RCC 7860 (cell line): ENCODE data around the gene PLXNC1.

Experiments
- DNase-seq: peaks from one replicate; pipeline ENCODE4 v3.0.0-alpha.2; 2015; ENCODE audit warnings: low spot score
- FAIRE-seq: peaks from 2 replicates; lab custom pipeline; 2012; peaks lifted over from hg19 to GRCh38; lab: Jason Lieb, UNC

PLXNC1 gene

GRCh38 chr12:94157181-94157580 is 8.8 kb downstream of the PLXNC1 start:
- no peak for FAIRE-seq
- no peak for DNase-seq

GRCh38 chr12:94157981-94158411 is 9.6 kb downstream of the PLXNC1 start:
- no peak for FAIRE-seq
- no peak for DNase-seq

GRCh38 chr12:94158666-94159065 is 10.3 kb downstream of the PLXNC1 start:
- DNase-seq (no peak), FAIRE-seq (no peak)

GRCh38 chr12:94162108-94162507 is 13.7 kb downstream of the PLXNC1 start:
- FAIRE-seq = no peak
- no peak for DNase-seq

- DNase-seq (no peak), FAIRE-seq (no peak)
Measured at GRCh38 chr12:94163850-94164249, 15.5 kb downstream of the PLXNC1 start.

- DNase-seq (no peak), FAIRE-seq (no peak)
Measured at GRCh38 chr12:94165138-94165537, 16.8 kb downstream of the PLXNC1 start.

- FAIRE-seq (no peak), DNase-seq (no peak)
Measured at GRCh38 chr12:94165670-94166364, 17.4 kb downstream of the PLXNC1 start.

GRCh38 chr12:94167071-94167755 is 18.8 kb downstream of the PLXNC1 start:
- DNase-seq = no peak
- FAIRE-seq = no peak

GRCh38 chr12:94167756-94168416 is 19.5 kb downstream of the PLXNC1 start:
- no peak for FAIRE-seq
- no peak for DNase-seq

GRCh38 chr12:94169495-94169894 is 21.1 kb downstream of the PLXNC1 start:
- DNase-seq (no peak), FAIRE-seq (no peak)

- DNase-seq (no peak), FAIRE-seq (no peak)
Measured at GRCh38 chr12:94169966-94170689, 21.8 kb downstream of the PLXNC1 start.

- DNase-seq (no peak), FAIRE-seq (no peak)
Measured at GRCh38 chr12:94170690-94171594, 22.6 kb downstream of the PLXNC1 start.

GRCh38 chr12:94171595-94171930 is 23.2 kb downstream of the PLXNC1 start:
- no peak for FAIRE-seq

GRCh38 chr12:94172031-94172430 is 23.7 kb downstream of the PLXNC1 start:
- DNase-seq (no peak), FAIRE-seq (no peak)

More at GRCh38 chr12:94171595-94171930, 23.2 kb downstream of the PLXNC1 start:
- DNase-seq = no peak

GRCh38 chr12:94172973-94173372 is 24.6 kb downstream of the PLXNC1 start:
- DNase-seq (no peak), FAIRE-seq (no peak)

- FAIRE-seq (no peak), DNase-seq (no peak)
Measured at GRCh38 chr12:94173660-94174265, 25.4 kb downstream of the PLXNC1 start.

- FAIRE-seq (no peak), DNase-seq (no peak)
Measured at GRCh38 chr12:94174576-94174975, 26.2 kb downstream of the PLXNC1 start.

- DNase-seq = no peak
- FAIRE-seq = no peak
Measured at GRCh38 chr12:94175763-94176668, 27.6 kb downstream of the PLXNC1 start.

- DNase-seq (no peak), FAIRE-seq (no peak)
Measured at GRCh38 chr12:94178054-94178453, 29.7 kb downstream of the PLXNC1 start.
